ENCODE data around the gene FGF5. TPM values are rescaled to one million over a fixed set of nuclear protein-coding genes. Genes with fewer than 3 reads are reported as not detected.

Gene FGF5
- total and polyA plus RNA-seq, 4 donors = 0.11 to 1.5 (median 0.36) TPM

DNA sequence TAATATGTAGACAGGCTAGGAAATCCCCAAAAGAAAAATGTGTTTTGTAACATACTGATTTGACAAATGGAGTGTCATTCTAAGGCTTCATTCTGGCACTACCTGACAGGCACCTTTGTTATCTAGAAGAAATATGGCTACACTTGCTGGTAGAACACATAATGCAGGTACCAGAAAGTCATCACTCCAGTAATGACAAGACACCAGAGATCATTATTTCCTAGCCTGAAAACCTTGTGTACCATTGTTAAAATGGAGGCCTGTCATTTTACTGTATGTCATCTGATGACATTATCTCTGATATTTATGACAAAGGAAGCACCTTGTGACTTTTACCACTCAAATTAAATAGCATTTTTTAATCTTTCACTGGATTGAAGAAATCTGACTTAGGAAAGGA is 13.5 kb upstream of the FGF5 start:
- Histone ChIP-seq H3K4me3 (ENCODE audit: low read depth, low read length) (no peak overlapping the region), H3K36me3 (ENCODE audit: control insufficient read depth, insufficient read depth, low read length) (no peaks in the 10 kb centered on the region), H3K4me1 (ENCODE audit: control insufficient read depth, insufficient read depth, low read length) (no peaks in the 10 kb centered on the region), H3K27ac (ENCODE audit: low read depth, low read length) (no peak overlapping the region), H3K27me3 (ENCODE audit: control insufficient read depth, insufficient read depth, low read length) (peaks cover 2% of the 10 kb centered on the region), H3K9me3 (ENCODE audit: control insufficient read depth, insufficient read depth, low read length) (no peaks in the 10 kb centered on the region)
- no peak for DNase-seq (ENCODE audit: low read depth in 4 of 6, low spot score in 6 of 6)

DNA sequence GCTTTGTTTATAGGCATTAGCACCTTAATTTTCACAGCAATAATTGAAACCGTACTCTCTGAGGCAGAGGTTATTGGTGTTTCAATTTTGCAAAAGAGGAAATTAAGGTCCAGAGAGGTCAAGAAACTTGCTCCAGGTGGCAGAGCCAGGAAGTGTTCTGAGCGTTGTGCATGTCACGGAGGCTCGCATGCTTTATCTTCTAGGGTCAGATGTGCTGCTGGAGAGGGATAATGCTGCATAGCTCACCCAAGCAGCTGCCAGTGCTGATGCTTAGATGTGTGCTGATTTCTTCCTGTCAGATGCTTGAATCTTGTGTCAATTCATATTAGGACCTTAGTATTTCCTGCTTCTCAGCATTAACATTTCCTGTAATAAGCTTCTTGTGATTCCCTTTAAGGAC is 13.0 kb upstream of the FGF5 start:
- DNase-seq (ENCODE audit: low read depth in 4 of 6, low spot score in 6 of 6) = no peak
- no peaks in the 10 kb centered on the region for H3K36me3 ChIP-seq (ENCODE audit: control insufficient read depth, insufficient read depth, low read length)
- H3K27ac ChIP-seq (ENCODE audit: low read depth, low read length) = no peak overlapping the region
- H3K27me3 ChIP-seq (ENCODE audit: control insufficient read depth, insufficient read depth, low read length) = peaks cover 2% of the 10 kb centered on the region
- H3K4me3 ChIP-seq (ENCODE audit: low read depth, low read length) = no peak overlapping the region
- no peaks in the 10 kb centered on the region for H3K4me1 ChIP-seq (ENCODE audit: control insufficient read depth, insufficient read depth, low read length)
- WGBS (ENCODE audit: insufficient coverage) = 67% methylated on average over 4 of the region's 4 CpGs
- no peaks in the 10 kb centered on the region for H3K9me3 ChIP-seq (ENCODE audit: control insufficient read depth, insufficient read depth, low read length)

GRCh38 chr4:80254114-80254513 is 12.3 kb upstream of the FGF5 start:
- Histone ChIP-seq H3K36me3 (ENCODE audit: control insufficient read depth, insufficient read depth, low read length) (no peaks in the 10 kb centered on the region), H3K4me1 (ENCODE audit: control insufficient read depth, insufficient read depth, low read length) (no peaks in the 10 kb centered on the region), H3K9me3 (ENCODE audit: control insufficient read depth, insufficient read depth, low read length) (no peaks in the 10 kb centered on the region), H3K27me3 (ENCODE audit: control insufficient read depth, insufficient read depth, low read length) (peaks cover 2% of the 10 kb centered on the region), H3K27ac (ENCODE audit: low read depth, low read length) (no peak overlapping the region), H3K4me3 (ENCODE audit: low read depth, low read length) (no peak overlapping the region)
- WGBS (ENCODE audit: insufficient coverage) = no CpG with 5 or more reads among the region's 2 CpGs
- no peak for DNase-seq (ENCODE audit: low read depth in 4 of 6, low spot score in 6 of 6)

GRCh38 chr4:80255329-80256095 is 11.0 kb upstream of the FGF5 start:
- Histone ChIP-seq H3K4me1 (ENCODE audit: control insufficient read depth, insufficient read depth, low read length) (no peaks in the 10 kb centered on the region), H3K4me3 (ENCODE audit: low read depth, low read length) (no peak overlapping the region), H3K36me3 (ENCODE audit: control insufficient read depth, insufficient read depth, low read length) (no peaks in the 10 kb centered on the region), H3K9me3 (ENCODE audit: control insufficient read depth, insufficient read depth, low read length) (no peaks in the 10 kb centered on the region), H3K27me3 (ENCODE audit: control insufficient read depth, insufficient read depth, low read length) (peaks cover 2% of the 10 kb centered on the region), H3K27ac (ENCODE audit: low read depth, low read length) (no peak overlapping the region)
- no peak for DNase-seq (ENCODE audit: low read depth in 4 of 6, low spot score in 6 of 6)
- WGBS (ENCODE audit: insufficient coverage) = 57% methylated on average over 1 of the region's 7 CpGs

DNA sequence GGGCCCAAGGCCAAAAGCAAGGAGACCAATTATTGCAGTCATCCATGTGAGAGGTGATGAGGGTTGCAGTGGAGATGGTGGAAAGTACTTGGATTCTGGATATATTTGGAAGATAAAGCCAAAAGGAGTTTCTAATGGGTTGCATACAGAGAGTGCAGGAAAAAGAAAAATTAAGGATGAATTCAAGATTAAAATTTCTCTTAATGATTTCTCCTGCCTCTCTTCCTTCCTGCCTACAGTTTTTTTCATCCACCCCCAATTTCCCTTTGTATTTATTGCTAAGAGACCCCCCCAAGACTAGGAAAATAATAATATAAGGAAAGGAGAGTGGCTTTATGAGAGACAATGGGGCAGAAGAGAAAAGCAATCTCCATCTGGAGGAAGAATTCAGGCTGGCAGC is 8.6 kb upstream of the FGF5 start:
- peaks cover 12% of the 10 kb centered on the region for H3K27me3 ChIP-seq (ENCODE audit: control insufficient read depth, insufficient read depth, low read length)
- peak in 1 of 6 donors; percentile 20 for DNase-seq (ENCODE audit: low read depth in 4 of 6, low spot score in 6 of 6)
- H3K36me3 ChIP-seq (ENCODE audit: control insufficient read depth, insufficient read depth, low read length) = no peaks in the 10 kb centered on the region
- H3K27ac ChIP-seq (ENCODE audit: low read depth, low read length) = no peak overlapping the region
- H3K9me3 ChIP-seq (ENCODE audit: control insufficient read depth, insufficient read depth, low read length) = no peaks in the 10 kb centered on the region
- no peak overlapping the region for H3K4me3 ChIP-seq (ENCODE audit: low read depth, low read length)
- no peaks in the 10 kb centered on the region for H3K4me1 ChIP-seq (ENCODE audit: control insufficient read depth, insufficient read depth, low read length)

DNA sequence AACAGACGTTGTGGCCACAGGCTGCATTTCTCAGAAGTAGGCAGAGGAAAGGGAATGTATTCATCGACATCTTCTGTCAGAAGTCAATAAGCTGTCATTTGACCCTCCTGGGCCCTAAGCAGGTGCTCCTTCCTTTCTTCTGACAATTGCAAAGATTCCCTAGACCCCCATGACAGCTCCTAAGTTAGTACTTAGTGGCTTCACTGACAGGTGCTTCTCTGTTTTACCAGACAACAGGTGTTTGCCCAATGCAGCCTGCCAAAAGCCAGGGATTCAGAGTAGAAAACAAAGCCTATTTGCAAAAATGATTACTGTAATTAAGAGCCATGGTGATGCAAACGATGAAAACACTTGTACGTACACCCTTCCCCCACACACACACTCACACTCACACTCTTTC is 7.5 kb upstream of the FGF5 start:
- no peaks in the 10 kb centered on the region for H3K36me3 ChIP-seq (ENCODE audit: control insufficient read depth, insufficient read depth, low read length)
- peak in 1 of 6 donors; percentile 31 for DNase-seq (ENCODE audit: low read depth in 4 of 6, low spot score in 6 of 6)
- WGBS (ENCODE audit: insufficient coverage) = no CpG with 5 or more reads among the region's 4 CpGs
- H3K9me3 ChIP-seq (ENCODE audit: control insufficient read depth, insufficient read depth, low read length) = no peaks in the 10 kb centered on the region
- H3K27me3 ChIP-seq (ENCODE audit: control insufficient read depth, insufficient read depth, low read length) = peaks cover 23% of the 10 kb centered on the region
- H3K4me3 ChIP-seq (ENCODE audit: low read depth, low read length) = no peak overlapping the region
- no peak overlapping the region for H3K27ac ChIP-seq (ENCODE audit: low read depth, low read length)
- H3K4me1 ChIP-seq (ENCODE audit: control insufficient read depth, insufficient read depth, low read length) = peaks cover 7% of the 10 kb centered on the region

DNA sequence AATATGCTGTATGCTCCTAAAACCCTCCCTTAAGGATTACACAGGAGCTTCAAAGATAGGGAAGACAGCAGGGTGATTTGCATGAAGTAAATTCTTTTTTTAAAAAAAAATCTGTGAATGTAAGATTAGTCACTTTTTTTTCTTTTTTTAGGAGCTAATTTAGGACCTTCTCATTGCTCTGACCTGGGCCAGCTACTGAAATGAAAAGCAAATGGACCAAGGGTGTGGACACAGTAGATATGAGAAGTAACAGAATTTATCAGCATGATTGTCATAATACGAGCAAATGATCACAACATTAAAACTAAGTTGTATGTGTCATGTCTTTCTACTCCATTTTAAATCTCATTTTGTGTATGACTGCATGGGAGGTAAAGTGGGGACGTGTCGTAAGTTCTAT is 6.6 kb upstream of the FGF5 start:
- WGBS (ENCODE audit: insufficient coverage) = no CpG with 5 or more reads among the region's 3 CpGs
- H3K36me3 ChIP-seq (ENCODE audit: control insufficient read depth, insufficient read depth, low read length) = no peaks in the 10 kb centered on the region
- DNase-seq (ENCODE audit: low read depth in 4 of 6, low spot score in 6 of 6) = no peak
- H3K9me3 ChIP-seq (ENCODE audit: control insufficient read depth, insufficient read depth, low read length) = no peaks in the 10 kb centered on the region
- H3K27me3 ChIP-seq (ENCODE audit: control insufficient read depth, insufficient read depth, low read length) = peaks cover 31% of the 10 kb centered on the region
- H3K4me1 ChIP-seq (ENCODE audit: control insufficient read depth, insufficient read depth, low read length) = peaks cover 13% of the 10 kb centered on the region
- H3K27ac ChIP-seq (ENCODE audit: low read depth, low read length) = no peak overlapping the region
- H3K4me3 ChIP-seq (ENCODE audit: low read depth, low read length) = no peak overlapping the region

GRCh38 chr4:80261989-80262600 is 4.4 kb upstream of the FGF5 start:
- DNase-seq (ENCODE audit: low read depth in 4 of 6, low spot score in 6 of 6) = no peak
- 100% methylated on average over 2 of the region's 3 CpGs for whole genome bisulfite sequencing (ENCODE audit: insufficient coverage)
- Histone ChIP-seq H3K9me3 (ENCODE audit: control insufficient read depth, insufficient read depth, low read length) (no peaks in the 10 kb centered on the region), H3K4me1 (ENCODE audit: control insufficient read depth, insufficient read depth, low read length) (peaks cover 30% of the 10 kb centered on the region), H3K36me3 (ENCODE audit: control insufficient read depth, insufficient read depth, low read length) (no peaks in the 10 kb centered on the region), H3K27me3 (ENCODE audit: control insufficient read depth, insufficient read depth, low read length) (peaks cover 53% of the 10 kb centered on the region), H3K4me3 (ENCODE audit: low read depth, low read length) (no peak overlapping the region), H3K27ac (ENCODE audit: low read depth, low read length) (no peak overlapping the region)

DNA sequence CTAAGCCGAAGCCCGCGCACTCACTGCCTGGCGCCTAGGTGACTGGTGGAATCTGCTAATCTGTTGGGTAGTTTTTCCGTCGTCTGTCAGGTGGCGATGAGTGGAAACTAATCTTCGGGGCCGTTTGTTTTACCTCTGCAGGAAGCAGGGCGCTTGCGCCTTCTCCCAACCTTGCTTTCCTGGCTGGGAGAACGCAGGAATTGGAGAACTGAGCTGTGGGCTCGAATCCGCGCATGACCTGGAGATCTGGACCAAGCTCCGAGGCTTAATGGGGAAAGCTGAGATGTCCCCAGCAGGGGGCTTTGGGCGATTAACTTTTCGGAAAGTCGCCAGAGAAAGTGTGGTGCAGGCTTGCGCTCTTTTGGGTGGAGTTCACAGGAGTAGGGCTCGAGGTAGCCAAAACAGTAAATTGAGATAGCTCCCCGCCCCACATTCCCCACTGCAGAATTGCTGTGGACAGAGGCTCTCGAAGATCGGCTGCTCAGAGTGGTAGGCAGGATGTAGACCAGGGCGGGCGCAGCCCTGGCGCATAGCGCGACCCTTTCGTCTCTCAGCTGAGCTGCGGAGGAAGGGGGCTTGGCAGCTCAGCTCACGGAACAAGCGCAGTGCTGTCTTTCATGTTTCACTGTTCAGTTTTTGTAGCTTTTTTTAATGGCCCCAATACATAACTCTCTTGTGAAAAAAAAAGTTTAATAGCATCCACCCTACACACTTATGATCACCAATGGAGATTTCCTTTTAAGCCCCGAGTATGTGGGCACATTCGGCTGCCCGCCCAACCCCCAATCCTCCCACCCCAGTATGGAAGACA is 2.7 kb upstream of the FGF5 start:
- H3K9me3 ChIP-seq (ENCODE audit: control insufficient read depth, insufficient read depth, low read length) = no peaks in the 10 kb centered on the region
- H3K4me3 ChIP-seq (ENCODE audit: low read depth, low read length) = no peak overlapping the region
- peaks cover 69% of the 10 kb centered on the region for H3K27me3 ChIP-seq (ENCODE audit: control insufficient read depth, insufficient read depth, low read length)
- H3K4me1 ChIP-seq (ENCODE audit: control insufficient read depth, insufficient read depth, low read length) = peaks cover 39% of the 10 kb centered on the region
- DNase-seq (ENCODE audit: low read depth in 4 of 6, low spot score in 6 of 6) = peak in 1 of 6 donors; percentile 41
- no peak overlapping the region for H3K27ac ChIP-seq (ENCODE audit: low read depth, low read length)
- no peaks in the 10 kb centered on the region for H3K36me3 ChIP-seq (ENCODE audit: control insufficient read depth, insufficient read depth, low read length)
- WGBS (ENCODE audit: insufficient coverage) = 13% methylated on average over 35 of the region's 36 CpGs

DNA sequence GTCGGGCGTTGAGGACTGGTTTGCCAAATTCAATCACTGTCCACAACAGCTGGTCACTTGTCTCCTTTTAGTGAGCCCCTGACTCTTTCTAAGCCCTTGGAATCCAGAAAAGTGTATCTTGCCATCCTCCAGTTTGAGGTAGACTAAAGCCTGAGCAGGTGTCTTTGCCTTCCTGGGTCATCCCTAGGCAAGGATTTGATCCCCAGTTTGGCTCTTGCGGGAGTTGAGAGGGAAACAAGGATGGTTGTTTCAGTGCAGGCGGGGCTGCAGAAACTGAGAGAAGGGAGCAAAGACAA is 2.2 kb upstream of the FGF5 start:
- 0% methylated on average over 1 of the region's 4 CpGs for WGBS (ENCODE audit: insufficient coverage)
- no peak overlapping the region for H3K4me3 ChIP-seq (ENCODE audit: low read depth, low read length)
- H3K27me3 ChIP-seq (ENCODE audit: control insufficient read depth, insufficient read depth, low read length) = peaks cover 75% of the 10 kb centered on the region

More for the DNA sequence above, 2.2 kb upstream of the FGF5 start:
- Histone ChIP-seq H3K4me1 (ENCODE audit: control insufficient read depth, insufficient read depth, low read length) (peaks cover 39% of the 10 kb centered on the region), H3K27ac (ENCODE audit: low read depth, low read length) (no peak overlapping the region), H3K9me3 (ENCODE audit: control insufficient read depth, insufficient read depth, low read length) (no peaks in the 10 kb centered on the region), H3K36me3 (ENCODE audit: control insufficient read depth, insufficient read depth, low read length) (no peaks in the 10 kb centered on the region)
- DNase-seq (ENCODE audit: low read depth in 4 of 6, low spot score in 6 of 6) = no peak
